ENCODE measurements around the gene ADPRHL1. TPM values are rescaled to one million over a fixed set of nuclear protein-coding genes. Genes with fewer than 3 reads are reported as not detected.

The ADPRHL1 gene
- total RNA-seq, 1 donor from 2014 or later = 2.7 TPM

DNA sequence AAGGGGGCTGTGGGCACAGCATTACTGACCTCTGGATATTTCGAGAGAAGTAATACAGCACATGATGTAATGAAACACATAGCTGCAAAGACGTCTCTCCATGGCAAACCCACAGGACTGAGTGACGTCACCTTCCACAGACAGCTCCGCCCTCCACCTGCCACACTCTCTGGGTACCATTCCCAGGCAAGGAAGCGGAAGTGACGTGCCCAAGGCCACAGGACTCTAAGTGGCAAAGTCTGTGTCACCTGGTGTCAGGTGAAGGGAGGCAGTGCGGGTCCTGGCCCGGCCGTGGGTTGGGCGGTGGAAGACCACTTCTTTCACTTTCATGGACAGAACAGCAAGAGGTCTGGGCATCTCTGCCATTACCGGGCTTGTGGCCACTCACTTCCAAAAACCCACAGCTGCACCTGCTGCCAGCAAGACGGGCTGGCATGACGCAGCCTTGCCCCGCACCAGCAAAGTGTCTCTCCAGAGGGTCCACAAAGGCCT is 6.8 kb upstream of the ADPRHL1 start:
- TF ChIP-seq CTCF (IDR thresholded peaks at IDR 0.05) = no peak
- no peaks in the 10 kb centered on the region for H3K27me3 ChIP-seq (ENCODE audit: low read depth)
- intact Hi-C loops (cut with DNase I) = no loop called here
- H3K4me3 ChIP-seq = no peak overlapping the region
- peaks cover 77% of the 10 kb centered on the region for H3K36me3 ChIP-seq
- DNase-seq (no peak), ATAC-seq (no peak)
- H3K9me3 ChIP-seq = no peaks in the 10 kb centered on the region
- no peaks in the 10 kb centered on the region for H3K4me1 ChIP-seq
- peak overlapping the region; percentile 59 for H3K27ac ChIP-seq

DNA sequence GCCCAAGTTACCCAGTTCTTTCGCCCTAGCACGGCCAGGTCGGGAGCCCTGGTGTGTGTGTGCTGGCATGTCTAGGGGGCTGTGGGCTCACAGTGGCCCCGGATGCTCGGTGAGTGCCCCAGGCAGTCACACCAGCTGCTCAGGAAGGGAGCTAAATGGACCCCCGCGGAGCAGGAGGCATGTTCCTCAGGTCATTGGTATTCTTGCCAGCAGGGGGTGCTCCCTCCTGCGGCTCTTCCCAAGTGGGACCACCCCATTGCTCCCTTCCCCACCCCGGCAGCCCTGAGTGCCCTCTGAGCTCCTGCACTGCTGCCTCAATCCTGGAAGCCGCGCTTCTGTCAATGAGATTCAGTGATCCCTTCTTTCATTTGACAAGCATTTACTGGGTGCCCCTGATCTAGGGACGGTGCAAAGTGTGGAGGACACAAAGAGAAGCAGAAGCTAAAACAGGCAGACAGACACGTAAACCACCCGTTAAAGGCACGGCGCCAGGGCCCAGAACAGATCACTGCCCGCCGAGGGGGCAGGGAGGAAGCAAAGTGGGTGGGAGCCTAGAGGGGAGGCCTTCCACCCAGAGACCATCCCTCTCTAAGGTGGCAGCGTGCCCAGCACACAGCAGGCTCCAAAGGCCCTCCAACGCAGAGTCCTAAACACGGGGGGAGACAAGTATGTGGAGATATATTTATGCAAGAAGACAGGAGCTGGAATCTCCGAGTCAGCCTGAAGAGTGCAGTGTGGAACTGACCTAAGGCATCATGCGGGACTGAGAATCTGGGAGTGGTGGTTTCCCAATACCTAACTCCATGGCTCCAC is 5.2 kb upstream of the ADPRHL1 start:
- intact Hi-C loops (cut with DNase I) = no loop called here
- TF ChIP-seq CTCF (IDR thresholded peaks at IDR 0.05) = peak; percentile 43
- Histone ChIP-seq H3K27ac (no peak overlapping the region), H3K4me3 (no peak overlapping the region), H3K4me1 (no peaks in the 10 kb centered on the region), H3K36me3 (peaks cover 73% of the 10 kb centered on the region), H3K9me3 (no peaks in the 10 kb centered on the region), H3K27me3 (ENCODE audit: low read depth) (no peaks in the 10 kb centered on the region)
- DNase-seq (no peak), ATAC-seq (peak in 1 of 2 donors; percentile 26)

DNA sequence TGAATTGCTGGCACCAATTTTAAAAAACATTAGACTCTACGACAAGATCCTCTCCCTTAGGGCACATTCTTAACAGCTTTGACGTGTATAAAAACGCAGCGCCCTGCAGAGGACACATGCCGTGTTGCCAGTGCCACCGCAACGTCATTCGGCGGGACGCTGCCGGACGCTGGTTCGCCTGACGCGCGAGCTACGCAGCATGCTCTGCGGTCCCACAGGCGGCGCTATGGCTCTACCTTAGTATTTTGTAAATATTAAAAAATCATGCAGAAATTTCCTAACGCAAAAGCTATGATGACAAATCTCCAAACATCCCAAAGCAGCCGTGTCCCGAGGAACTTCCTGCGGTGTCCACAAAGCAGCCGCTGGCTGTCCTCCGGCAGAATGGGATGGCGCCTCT is 4.2 kb upstream of the ADPRHL1 start:
- H3K4me1 ChIP-seq = no peaks in the 10 kb centered on the region
- no peaks in the 10 kb centered on the region for H3K27me3 ChIP-seq (ENCODE audit: low read depth)
- H3K36me3 ChIP-seq = peaks cover 79% of the 10 kb centered on the region
- DNase-seq (no peak), ATAC-seq (no peak)
- no peaks in the 10 kb centered on the region for H3K9me3 ChIP-seq
- intact Hi-C loops (cut with DNase I) = no loop called here
- no peak overlapping the region for H3K27ac ChIP-seq
- no peak overlapping the region for H3K4me3 ChIP-seq
- no peak for TF ChIP-seq CTCF (IDR thresholded peaks at IDR 0.05)

DNA sequence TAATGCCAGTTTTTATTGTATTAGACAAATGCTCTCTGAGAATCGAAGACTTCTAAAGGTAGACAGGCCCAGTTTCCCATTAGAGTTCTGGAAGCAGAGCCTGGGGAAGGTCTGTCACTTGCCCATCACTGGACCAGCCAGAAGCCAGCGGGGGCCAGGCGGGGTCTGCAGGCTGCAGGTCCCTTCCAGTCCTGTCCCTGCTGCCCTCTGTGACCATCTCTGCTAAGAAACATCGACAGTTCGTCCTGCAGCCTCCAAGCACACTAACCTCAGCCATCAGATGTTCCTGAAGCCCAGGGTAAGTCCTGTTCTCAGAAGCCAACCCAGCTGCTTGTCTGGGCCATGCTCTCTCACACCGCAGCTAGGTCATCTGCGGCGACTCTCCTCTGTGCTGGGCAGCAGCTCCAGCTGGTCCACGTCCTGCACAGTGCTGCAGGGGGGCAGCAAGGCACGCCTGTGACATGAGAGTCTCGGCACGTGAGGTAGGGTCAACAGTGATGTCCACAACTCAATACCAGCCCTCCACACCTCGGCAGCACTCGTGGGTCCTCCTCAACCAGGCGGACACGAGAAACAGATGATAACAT is 2.9 kb upstream of the ADPRHL1 start:
- DNase-seq (no peak), ATAC-seq (no peak)
- Histone ChIP-seq H3K4me3 (no peak overlapping the region), H3K4me1 (no peaks in the 10 kb centered on the region), H3K27ac (no peak overlapping the region), H3K9me3 (no peaks in the 10 kb centered on the region), H3K27me3 (ENCODE audit: low read depth) (no peaks in the 10 kb centered on the region), H3K36me3 (peaks cover 68% of the 10 kb centered on the region)
- intact Hi-C loops (cut with DNase I) = no loop called here
- no peak for TF ChIP-seq CTCF (IDR thresholded peaks at IDR 0.05)

- ATAC-seq (no peak), DNase-seq (no peak)
- H3K4me3 ChIP-seq = no peak overlapping the region
Measured at GRCh38 chr13:113455384-113455783, 2.1 kb upstream of the ADPRHL1 start.

More at GRCh38 chr13:113455384-113455783, 2.1 kb upstream of the ADPRHL1 start:
- H3K36me3 ChIP-seq = peaks cover 60% of the 10 kb centered on the region
- H3K27me3 ChIP-seq (ENCODE audit: low read depth) = no peaks in the 10 kb centered on the region
- H3K4me1 ChIP-seq = no peaks in the 10 kb centered on the region
- no peaks in the 10 kb centered on the region for H3K9me3 ChIP-seq
- intact Hi-C loops (cut with DNase I) = no loop called here
- TF ChIP-seq CTCF (IDR thresholded peaks at IDR 0.05) = no peak
- H3K27ac ChIP-seq = no peak overlapping the region

All from lower lobe of right lung (tissue), 2 donors.